ENCODE measurements around the gene NECAP2.
"Not testable (repeated sequence)": the region's sequence is repeated elsewhere in the genome, so short reads cannot be mapped to it uniquely, and the experiment has no call there.

The NECAP2 gene

DNA sequence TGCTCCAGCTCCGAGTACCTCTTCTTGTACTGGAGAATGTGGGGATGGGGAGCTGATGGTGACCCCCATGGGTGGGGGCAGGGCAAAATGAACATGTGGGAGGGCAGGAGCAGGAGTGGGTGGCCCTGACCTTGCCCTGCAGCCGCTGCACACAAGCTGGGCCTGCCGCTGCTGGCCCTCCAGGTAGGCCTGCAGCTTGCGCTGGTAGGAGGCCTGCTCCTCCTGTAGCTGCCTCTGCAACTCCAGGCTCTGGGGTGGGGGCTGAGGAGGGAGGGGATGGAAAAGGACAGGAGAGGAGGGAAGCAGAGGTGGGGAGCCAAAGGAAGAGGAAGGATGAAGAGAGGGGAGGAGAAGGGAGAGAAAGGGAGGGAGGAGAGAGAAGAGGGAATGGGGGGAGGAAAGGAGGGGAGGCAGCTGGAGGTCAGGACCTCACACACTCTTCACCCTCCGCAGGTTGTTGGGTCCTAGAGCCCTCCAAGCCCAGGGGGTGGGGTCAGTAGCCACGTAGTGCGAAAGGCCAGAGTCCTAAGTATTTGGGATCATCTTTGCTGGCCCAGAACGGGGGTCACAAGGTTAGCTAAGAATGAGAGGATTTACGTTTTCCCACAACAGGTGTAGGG is 50.6 kb downstream of the NECAP2 start:
- TF ChIP-seq GATA1 (IDR thresholded peaks at IDR 0.05; ENCODE audit: low read depth, low read length) (no peak), POLR2A (IDR thresholded peaks at IDR 0.05; ENCODE audit: low read length) (no peak)
- DNase-seq: no peak

- not testable (repeated sequence) for DNase-seq
These were observed 52.4 kb downstream of the NECAP2 start for GRCh38 chr1:16492937-16493336.

DNA sequence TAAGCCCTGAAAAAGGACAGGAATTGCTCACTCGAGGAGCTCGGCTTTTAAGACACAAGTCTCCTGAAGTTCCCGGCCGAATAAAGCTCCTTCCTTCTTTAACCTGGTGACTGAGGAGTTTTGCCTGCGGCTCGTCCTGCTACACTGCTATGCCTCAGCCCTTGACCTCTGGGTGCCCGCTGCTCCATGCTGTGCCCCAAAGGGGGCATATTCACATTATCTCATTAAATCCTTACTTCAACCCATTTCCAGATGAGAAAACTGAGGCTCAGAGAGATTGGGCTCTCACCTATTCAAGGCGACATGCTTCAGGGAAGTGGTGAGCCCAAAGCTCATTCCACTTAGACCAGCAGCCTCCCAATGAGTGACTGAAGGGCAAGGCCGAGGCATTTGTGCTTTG is 53.2 kb downstream of the NECAP2 start:
- not testable (repeated sequence) for DNase-seq

DNA sequence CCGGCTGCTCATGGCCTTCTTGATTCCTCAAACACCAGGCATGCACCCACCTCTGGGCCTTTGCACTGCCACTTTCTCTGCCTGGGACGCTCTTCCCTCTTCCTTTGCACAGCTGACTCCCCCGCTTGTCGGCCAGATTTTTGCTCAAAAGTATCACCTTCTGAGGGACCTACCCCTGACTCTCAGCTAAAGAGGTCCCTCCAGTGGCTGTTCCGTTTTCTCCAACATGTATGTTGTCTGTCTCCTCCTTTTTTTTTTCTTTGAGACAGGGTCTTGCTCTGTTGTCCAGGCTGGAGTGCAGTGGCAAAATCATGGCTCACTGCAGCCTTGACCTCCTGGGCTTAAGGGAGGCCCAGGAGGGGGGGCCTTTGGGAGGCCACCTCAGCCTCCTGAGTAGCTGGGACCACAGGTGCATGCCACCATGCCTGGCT is 57.0 kb downstream of the NECAP2 start:
- peak in 1 of 2 experiments; percentile 14 for DNase-seq

DNA sequence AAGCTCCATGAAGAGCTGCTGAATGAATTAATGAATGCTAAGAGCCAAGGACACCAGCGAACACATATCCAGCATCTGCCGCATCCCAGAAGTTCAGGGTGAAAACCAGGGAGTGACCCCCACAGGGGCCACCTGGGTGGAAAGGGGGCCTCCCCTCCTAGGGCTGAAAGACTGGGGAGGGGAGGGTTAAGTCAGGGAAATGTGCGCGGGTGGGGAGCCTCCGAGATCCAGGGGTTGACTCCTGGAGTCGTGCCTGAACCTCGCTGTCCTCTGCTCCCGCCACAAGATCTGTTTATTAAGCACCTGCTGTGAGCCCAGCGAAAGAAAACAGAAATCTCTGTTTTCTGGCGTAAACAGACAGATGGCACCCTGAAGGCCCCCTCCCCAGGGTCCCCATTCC is 57.5 kb downstream of the NECAP2 start:
- DNase-seq: not testable (repeated sequence)

DNA sequence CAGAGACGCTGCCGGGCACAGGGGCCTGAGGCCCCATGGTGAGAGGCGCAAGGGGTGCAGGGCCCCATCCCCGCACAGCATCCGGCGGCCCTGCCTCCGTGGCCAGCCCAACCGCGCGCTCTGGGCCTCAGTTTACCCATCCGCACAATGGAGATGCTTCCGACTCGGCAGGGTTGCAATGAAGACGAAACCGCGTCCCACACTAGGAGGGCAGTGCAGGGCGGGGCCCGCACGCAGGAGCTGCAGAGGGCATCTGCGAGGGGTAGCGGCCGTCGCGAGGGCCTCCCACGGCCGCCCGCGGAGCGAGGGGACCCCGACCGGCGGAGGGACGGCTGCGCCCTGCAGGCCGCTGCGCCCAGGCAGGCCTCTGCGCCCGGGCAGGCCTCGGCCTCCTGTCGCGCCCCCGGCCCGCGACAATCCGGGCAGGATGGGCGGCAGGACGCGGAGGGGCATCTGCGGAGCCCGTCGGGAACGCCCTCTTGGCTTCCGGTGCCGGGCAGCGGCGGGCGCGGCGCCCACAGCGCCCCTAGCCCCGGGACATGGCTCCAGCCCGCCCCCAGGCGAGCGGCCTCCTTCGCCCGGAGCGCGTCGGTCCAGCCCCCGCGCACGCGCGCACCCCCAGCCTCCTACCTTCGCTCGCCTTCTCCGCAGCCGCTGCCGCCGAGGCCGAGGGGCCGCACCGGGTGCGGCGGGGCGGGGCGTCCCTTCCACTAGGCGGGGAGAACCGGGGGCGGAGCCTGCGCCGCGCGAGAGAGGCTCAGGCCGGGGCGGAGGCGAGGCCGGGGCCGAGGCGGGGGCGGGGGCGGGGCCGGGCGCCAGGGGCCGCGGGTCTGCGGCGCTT is 58.3 kb downstream of the NECAP2 start:
- peak; percentile 81 to 86 for DNase-seq
- TF ChIP-seq GATA1 (IDR thresholded peaks at IDR 0.05; ENCODE audit: low read depth, low read length) (no peak), POLR2A (IDR thresholded peaks at IDR 0.05; ENCODE audit: low read length) (peak; percentile 26)

GRCh38 chr1:16500466-16500865 is 59.9 kb downstream of the NECAP2 start:
- not testable (repeated sequence) for DNase-seq

- DNase-seq: not testable (repeated sequence)
These were observed 60.5 kb downstream of the NECAP2 start for GRCh38 chr1:16500975-16501374.

- DNase-seq: not testable (repeated sequence)
These were observed 60.9 kb downstream of the NECAP2 start for GRCh38 chr1:16501446-16501845.

DNA sequence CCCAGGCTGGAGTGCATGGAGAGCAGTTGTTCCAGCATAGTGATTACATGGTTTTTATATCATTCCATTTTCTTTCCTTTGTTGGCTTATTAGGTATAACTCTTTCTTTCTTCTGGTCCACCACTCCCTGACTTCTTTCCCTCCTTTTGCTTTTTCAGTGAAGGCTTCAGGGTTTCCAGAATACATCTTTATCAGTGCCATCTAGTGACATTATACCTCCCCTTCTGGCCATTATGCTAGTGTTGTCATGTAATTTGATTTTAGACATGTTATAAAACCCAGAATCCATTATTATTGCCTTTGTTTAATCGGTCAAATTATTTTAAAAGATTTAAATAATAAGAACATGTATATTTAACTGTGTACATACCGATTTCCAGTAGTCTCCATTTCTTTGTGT is 63.0 kb downstream of the NECAP2 start:
- TF ChIP-seq POLR2A (IDR thresholded peaks at IDR 0.05; ENCODE audit: low read length) (no peak), GATA1 (IDR thresholded peaks at IDR 0.05; ENCODE audit: low read depth, low read length) (no peak)
- DNase-seq: no peak

DNA sequence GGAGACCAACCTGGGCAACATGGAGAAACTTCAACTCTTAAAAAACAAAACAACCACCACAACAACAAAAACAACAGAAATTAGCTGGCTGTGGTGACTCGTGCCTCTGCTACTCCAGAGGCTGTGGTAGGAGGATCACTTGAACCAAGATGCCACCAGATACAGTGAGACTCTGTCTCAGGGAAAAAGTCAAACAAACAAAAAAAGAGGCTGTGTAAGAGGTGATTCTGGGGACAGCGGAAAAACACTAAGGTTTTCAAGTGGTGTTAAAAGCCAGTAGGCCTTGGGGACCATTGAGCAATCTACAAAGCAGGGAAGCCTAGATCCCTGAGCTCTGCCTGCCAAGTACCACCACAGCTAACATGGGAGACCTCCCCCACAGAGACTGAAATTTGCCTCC is 65.3 kb downstream of the NECAP2 start:
- DNase-seq: not testable (repeated sequence)

- peak; percentile 39 to 49 for DNase-seq
These were observed 66.0 kb downstream of the NECAP2 start for GRCh38 chr1:16506364-16507136.

- DNase-seq: peak; percentile 26 to 28
These were observed 68.4 kb downstream of the NECAP2 start for GRCh38 chr1:16508861-16509445.
